CD4-positive, alpha-beta memory T cell (primary cell): ENCODE results near the gene ACACA. TPM values are rescaled to one million over a fixed set of nuclear protein-coding genes. Genes with fewer than 3 reads are reported as not detected.

Source experiments
- CTCF ChIA-PET: fragments of 350-600 bp; sonication (Branson Sonifier 250); formaldehyde crosslinking; loops from one replicate; lab custom pipeline; 2021; ENCODE audit warnings: inconsistent platforms; ENCODE audit not compliant: partially characterized antibody; lab: Charles Lee
- POLR2A ChIA-PET: fragments of 350-600 bp; sonication (Branson Sonifier 250); formaldehyde crosslinking; loops from one replicate; lab custom pipeline; 2021; ENCODE audit not compliant: partially characterized antibody; lab: Charles Lee
- DNase-seq, 5 donors: peaks; one replicate each; pipeline versions ENCODE4 v3.0.0 to v3.0.0-alpha.2; 2020 to 2022; ENCODE audit warnings: mixed read lengths in 1 of 5
- H3K27ac ChIP-seq: one replicate; pipeline ENCODE4 v1.7.0; 2013; ENCODE audit warnings: low read depth, low read length
- H3K27me3 ChIP-seq: 2 replicates; pipeline ENCODE4 v1.7.0; 2013; ENCODE audit warnings: mild to moderate bottlenecking, low read length, moderate library complexity; ENCODE audit not compliant: insufficient read depth
- H3K36me3 ChIP-seq: 2 replicates; pipeline ENCODE4 v1.7.0; 2013; ENCODE audit warnings: mild to moderate bottlenecking, low read length, moderate library complexity; ENCODE audit not compliant: insufficient read depth
- H3K4me1 ChIP-seq: 2 replicates; pipeline ENCODE4 v1.7.0; 2013; ENCODE audit warnings: mild to moderate bottlenecking, low read length, moderate library complexity; ENCODE audit not compliant: insufficient read depth
- H3K4me3 ChIP-seq, 2 donors: one replicate each; pipeline ENCODE4 v1.7.0; 2013; ENCODE audit warnings: low read length in 2 of 2, mild to moderate bottlenecking in 1 of 2
- H3K9me3 ChIP-seq, 2 donors: one replicate each; pipeline ENCODE4 v1.7.0; 2013; ENCODE audit warnings: low read length in 2 of 2, control low read depth in 1 of 2; ENCODE audit not compliant: control insufficient read depth in 1 of 2
- H3K27ac Mint-ChIP-seq, 7 donors: one replicate each; pipeline ENCODE4 v1.8.0; 2020 to 2021; ENCODE audit warnings: mixed read lengths in 7 of 7, mild to moderate bottlenecking in 6 of 7, inconsistent platforms in 3 of 7, moderate library complexity in 3 of 7
- H3K27me3 Mint-ChIP-seq, 2 donors: one replicate each; pipeline ENCODE4 v1.8.0; 2020 to 2021; ENCODE audit warnings: mixed read lengths in 2 of 2
- H3K36me3 Mint-ChIP-seq, 2 donors: one replicate each; pipeline ENCODE4 v1.8.0; 2020 to 2021; ENCODE audit warnings: mixed read lengths in 2 of 2, inconsistent platforms in 1 of 2, mild to moderate bottlenecking in 1 of 2
- H3K4me1 Mint-ChIP-seq, 4 donors: one replicate each; pipeline ENCODE4 v1.8.0; 2020 to 2021; ENCODE audit warnings: mixed read lengths in 4 of 4, mild to moderate bottlenecking in 1 of 4
- H3K4me3 Mint-ChIP-seq, 8 donors: one replicate each; pipeline ENCODE4 v1.8.0; 2020 to 2021; ENCODE audit warnings: mixed read lengths in 8 of 8, mild to moderate bottlenecking in 7 of 8, moderate library complexity in 6 of 8, inconsistent platforms in 3 of 8
- H3K9me3 Mint-ChIP-seq, 8 donors: one replicate each; pipeline ENCODE4 v1.8.0; 2020 to 2021; ENCODE audit warnings: mixed read lengths in 8 of 8, mild to moderate bottlenecking in 5 of 8, inconsistent platforms in 3 of 8, moderate library complexity in 1 of 8
- intact Hi-C: fragments of 100-400 bp; cut with micrococcal nuclease; formaldehyde crosslinking; loops from one replicate; pipeline ENCODE4 v1.15.1; 2023
- polyA plus RNA-seq, 2 donors: library from polyadenylated mRNA; unstranded; fragments of 300-500 nt; fragmentation: Illumina TruSeq; gene quantifications; one replicate each; pipeline ENCODE4 v1.2.3, GENCODE V29; 2021
- total RNA-seq, 2 experiments: library from RNA; stranded (reverse); gene quantifications; one replicate each; pipeline ENCODE4 v1.2.3, GENCODE V29; 2021

Gene ACACA
- total and polyA plus RNA-seq, 4 experiments from 2014 or later = 4.8 to 15.2 (median 10.1) TPM

- H3K27ac Mint-ChIP-seq = no peak overlapping the region
- H3K27me3 Mint-ChIP-seq = no peaks in the 10 kb centered on the region
- ChIA-PET CTCF (no interaction called here), POLR2A (no interaction called here)
- peaks cover 12 to 16% of the 10 kb centered on the region in 2 donors for H3K36me3 Mint-ChIP-seq
- H3K27ac ChIP-seq = no peak overlapping the region
- H3K4me1 Mint-ChIP-seq = peaks cover 0 to 1% (median 0%) of the 10 kb centered on the region in 4 donors
- H3K4me3 Mint-ChIP-seq = no peak overlapping the region
- H3K9me3 ChIP-seq = no peaks in the 10 kb centered on the region
- no peak for DNase-seq
- no peaks in the 10 kb centered on the region for H3K4me1 ChIP-seq
- no peaks in the 10 kb centered on the region for H3K36me3 ChIP-seq
- no peaks in the 10 kb centered on the region for H3K9me3 Mint-ChIP-seq
- intact Hi-C loops = no loop called here
- no peak overlapping the region for H3K4me3 ChIP-seq
- no peaks in the 10 kb centered on the region for H3K27me3 ChIP-seq
Observed at GRCh38 chr17:37322106-37322505, 84.5 kb downstream of the ACACA start.

- no peak for DNase-seq
- Mint-ChIP-seq H3K27ac (peak overlapping the region in 1 of 7 donors; percentile 11), H3K27me3 (no peaks in the 10 kb centered on the region), H3K4me3 (no peak overlapping the region), H3K36me3 (peaks cover 11 to 13% of the 10 kb centered on the region in 2 donors), H3K9me3 (no peaks in the 10 kb centered on the region), H3K4me1 (peaks cover 0 to 1% (median under 1%) of the 10 kb centered on the region in 4 donors)
- Histone ChIP-seq H3K27me3 (no peaks in the 10 kb centered on the region), H3K4me3 (no peak overlapping the region), H3K4me1 (no peaks in the 10 kb centered on the region), H3K36me3 (no peaks in the 10 kb centered on the region), H3K9me3 (no peaks in the 10 kb centered on the region), H3K27ac (no peak overlapping the region)
- intact Hi-C loops = no loop called here
- ChIA-PET POLR2A (no interaction called here), CTCF (no interaction called here)
Observed at GRCh38 chr17:37318931-37319594, 87.6 kb downstream of the ACACA start.

- Mint-ChIP-seq H3K9me3 (no peaks in the 10 kb centered on the region), H3K27ac (no peak overlapping the region), H3K27me3 (no peaks in the 10 kb centered on the region), H3K36me3 (peaks cover 7 to 13% of the 10 kb centered on the region in 2 donors), H3K4me3 (no peak overlapping the region), H3K4me1 (peaks cover 0 to 1% (median under 1%) of the 10 kb centered on the region in 4 donors)
- H3K36me3 ChIP-seq = no peaks in the 10 kb centered on the region
- ChIA-PET CTCF (no interaction called here), POLR2A (no interaction called here)
- no peaks in the 10 kb centered on the region for H3K4me1 ChIP-seq
- intact Hi-C loops = no loop called here
- no peak overlapping the region for H3K4me3 ChIP-seq
- H3K9me3 ChIP-seq = no peaks in the 10 kb centered on the region
- no peak for DNase-seq
- no peak overlapping the region for H3K27ac ChIP-seq
- no peaks in the 10 kb centered on the region for H3K27me3 ChIP-seq
Observed at GRCh38 chr17:37317867-37318266, 88.8 kb downstream of the ACACA start.

GRCh38 chr17:37315601-37316000, 91.0 kb downstream of the ACACA start:
- no peaks in the 10 kb centered on the region for H3K4me1 ChIP-seq
- no peaks in the 10 kb centered on the region for H3K36me3 ChIP-seq
- Mint-ChIP-seq H3K27me3 (no peaks in the 10 kb centered on the region), H3K27ac (no peak overlapping the region), H3K4me3 (no peak overlapping the region), H3K4me1 (peaks cover 0 to 3% (median under 1%) of the 10 kb centered on the region in 4 donors), H3K36me3 (peaks cover 2 to 12% of the 10 kb centered on the region in 2 donors), H3K9me3 (no peaks in the 10 kb centered on the region)
- no peaks in the 10 kb centered on the region for H3K9me3 ChIP-seq
- no peak for DNase-seq
- H3K27ac ChIP-seq = no peak overlapping the region
- no peak overlapping the region for H3K4me3 ChIP-seq
- no peaks in the 10 kb centered on the region for H3K27me3 ChIP-seq
- intact Hi-C loops = no loop called here
- ChIA-PET POLR2A (no interaction called here), CTCF (no interaction called here)

GRCh38 chr17:37312137-37312923, 94.3 kb downstream of the ACACA start:
- H3K27ac ChIP-seq = no peak overlapping the region
- CTCF ChIA-PET = no interaction called here
- no peaks in the 10 kb centered on the region for H3K27me3 Mint-ChIP-seq
- no peaks in the 10 kb centered on the region for H3K27me3 ChIP-seq
- no peak overlapping the region for H3K4me3 ChIP-seq
- no peaks in the 10 kb centered on the region for H3K4me1 ChIP-seq
- no peaks in the 10 kb centered on the region for H3K9me3 ChIP-seq
- no peak overlapping the region for H3K4me3 Mint-ChIP-seq
- peaks cover 0 to 13% of the 10 kb centered on the region in 2 donors for H3K36me3 Mint-ChIP-seq
- H3K9me3 Mint-ChIP-seq = no peaks in the 10 kb centered on the region
- H3K36me3 ChIP-seq = no peaks in the 10 kb centered on the region
- H3K4me1 Mint-ChIP-seq = peaks cover 0 to 3% (median 0%) of the 10 kb centered on the region in 4 donors
- H3K27ac Mint-ChIP-seq = peak overlapping the region in 2 of 7 donors; percentile 14 to 66
- no peak for DNase-seq
- intact Hi-C loops = no loop called here
- POLR2A ChIA-PET = no interaction called here

- peaks cover 0 to 8% of the 10 kb centered on the region in 2 donors for H3K36me3 Mint-ChIP-seq
- H3K4me1 Mint-ChIP-seq = peaks cover 0 to 2% (median 0%) of the 10 kb centered on the region in 4 donors
- H3K27me3 Mint-ChIP-seq = no peaks in the 10 kb centered on the region
- no peak overlapping the region for H3K4me3 Mint-ChIP-seq
- ChIA-PET CTCF (no interaction called here), POLR2A (no interaction called here)
- Histone ChIP-seq H3K4me3 (no peak overlapping the region), H3K27me3 (no peaks in the 10 kb centered on the region), H3K4me1 (no peaks in the 10 kb centered on the region), H3K36me3 (no peaks in the 10 kb centered on the region), H3K27ac (no peak overlapping the region), H3K9me3 (no peaks in the 10 kb centered on the region)
- intact Hi-C loops = no loop called here
- H3K27ac Mint-ChIP-seq = no peak overlapping the region
- no peak for DNase-seq
- H3K9me3 Mint-ChIP-seq = no peaks in the 10 kb centered on the region
Observed at GRCh38 chr17:37310940-37311339, 95.7 kb downstream of the ACACA start.

GRCh38 chr17:37309051-37309450, 97.6 kb downstream of the ACACA start:
- ChIA-PET CTCF (no interaction called here), POLR2A (no interaction called here)
- intact Hi-C loops = no loop called here
- Mint-ChIP-seq H3K4me3 (no peak overlapping the region), H3K36me3 (peaks cover 0 to 8% of the 10 kb centered on the region in 2 donors), H3K9me3 (no peaks in the 10 kb centered on the region), H3K27me3 (no peaks in the 10 kb centered on the region), H3K4me1 (peaks cover 0 to 2% (median 0%) of the 10 kb centered on the region in 4 donors), H3K27ac (no peak overlapping the region)
- Histone ChIP-seq H3K36me3 (no peaks in the 10 kb centered on the region), H3K4me1 (no peaks in the 10 kb centered on the region), H3K27ac (no peak overlapping the region), H3K27me3 (no peaks in the 10 kb centered on the region), H3K9me3 (no peaks in the 10 kb centered on the region), H3K4me3 (no peak overlapping the region)
- no peak for DNase-seq
